HG02885 (cell line): ENCODE results near the gene TBX1.

Experiments used
- ATAC-seq: cut with Tn5 transposase; IDR thresholded peaks from one replicate; pipeline ENCODE4 v1.9.1; 2021; ENCODE audit warnings: mild to moderate bottlenecking; ENCODE audit not compliant: unreplicated experiment, poor library complexity

Gene TBX1

DNA sequence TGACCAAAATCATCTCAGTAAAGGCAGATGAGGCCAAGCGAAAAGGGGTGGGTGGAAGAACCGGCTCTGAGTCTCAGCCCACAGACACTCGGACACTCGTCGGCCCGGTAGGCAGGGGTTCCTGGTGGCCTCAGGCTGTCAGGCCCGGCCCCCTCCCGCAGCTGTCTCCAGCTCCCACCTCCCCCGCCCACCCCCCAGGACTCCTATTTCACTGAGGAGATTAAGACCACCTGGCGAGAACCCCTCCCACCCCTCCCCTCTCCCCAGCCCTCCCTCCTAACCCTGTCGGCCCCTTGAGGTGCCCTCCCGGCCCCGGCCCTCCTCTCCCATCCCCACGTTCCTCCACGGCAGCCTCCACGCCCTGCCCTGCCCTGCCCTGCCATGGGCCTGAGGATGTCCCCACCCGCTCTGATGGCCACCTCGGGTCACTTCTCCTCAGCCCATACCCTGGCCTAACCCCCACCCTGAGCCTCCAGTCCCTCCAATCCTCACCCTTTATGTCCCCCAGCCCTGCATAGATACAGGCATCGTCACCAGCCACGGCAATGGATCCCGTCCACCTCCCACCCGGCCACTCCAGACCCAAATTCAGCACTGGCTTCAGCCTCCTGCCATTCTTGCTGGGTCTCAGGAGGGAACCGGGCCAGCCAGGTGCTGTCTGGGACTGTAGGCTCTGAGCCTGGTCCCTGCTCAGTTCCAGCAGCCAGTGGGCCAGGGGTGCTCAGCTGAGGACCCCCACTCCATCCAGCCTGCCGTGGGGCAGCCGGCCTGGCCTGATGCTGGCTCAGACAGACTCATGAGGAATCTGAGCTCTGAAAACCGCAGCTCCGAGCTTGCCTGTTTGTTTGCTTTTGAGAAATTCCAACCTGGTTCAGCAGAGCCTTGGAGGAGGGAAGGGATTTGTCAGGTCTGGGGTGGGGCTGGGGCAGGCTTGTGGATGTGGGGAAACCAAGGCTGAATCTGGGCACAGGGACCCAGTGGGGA lies 9.8 kb upstream of the TBX1 start:
- ATAC-seq, result no peak

GRCh38 chr22:19751497-19752245 lies 8.9 kb upstream of the TBX1 start:
- ATAC-seq, result no peak

GRCh38 chr22:19753090-19753842 lies 7.3 kb upstream of the TBX1 start:
- no peak for ATAC-seq

GRCh38 chr22:19753996-19754700 lies 6.4 kb upstream of the TBX1 start:
- ATAC-seq, result no peak

- ATAC-seq, result no peak
Measured at GRCh38 chr22:19754701-19755144, 5.9 kb upstream of the TBX1 start.

DNA sequence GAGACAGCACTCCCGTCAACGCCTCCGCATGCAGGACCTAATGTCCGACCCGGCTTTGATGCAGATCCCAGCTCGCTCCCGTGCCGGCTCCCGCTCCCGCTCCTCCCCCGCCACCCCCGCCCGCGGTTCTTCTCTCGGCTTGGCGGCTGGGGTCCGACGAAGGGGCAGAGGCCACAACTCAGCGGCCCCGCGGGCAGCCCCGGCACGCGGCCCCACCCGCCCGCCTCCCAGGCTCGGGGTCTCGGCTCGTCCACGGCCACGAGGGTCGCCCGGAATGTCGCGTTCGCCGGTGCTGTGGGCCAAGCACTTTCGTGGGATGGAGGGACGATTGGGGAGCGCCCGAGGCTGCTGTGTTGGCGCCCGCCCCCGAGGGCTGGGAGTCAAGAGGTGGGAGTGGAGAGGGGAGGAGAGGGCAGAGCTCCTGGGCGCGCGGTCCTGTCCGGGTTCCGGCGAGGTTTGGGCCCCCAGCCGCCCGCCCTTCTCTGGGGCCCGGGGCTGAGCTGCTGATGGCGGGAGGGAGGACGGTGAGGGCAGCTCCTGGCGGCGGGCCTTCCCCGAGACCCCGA lies 5.3 kb upstream of the TBX1 start:
- ATAC-seq, result no peak

GRCh38 chr22:19755722-19756287 lies 4.8 kb upstream of the TBX1 start:
- ATAC-seq, result no peak

DNA sequence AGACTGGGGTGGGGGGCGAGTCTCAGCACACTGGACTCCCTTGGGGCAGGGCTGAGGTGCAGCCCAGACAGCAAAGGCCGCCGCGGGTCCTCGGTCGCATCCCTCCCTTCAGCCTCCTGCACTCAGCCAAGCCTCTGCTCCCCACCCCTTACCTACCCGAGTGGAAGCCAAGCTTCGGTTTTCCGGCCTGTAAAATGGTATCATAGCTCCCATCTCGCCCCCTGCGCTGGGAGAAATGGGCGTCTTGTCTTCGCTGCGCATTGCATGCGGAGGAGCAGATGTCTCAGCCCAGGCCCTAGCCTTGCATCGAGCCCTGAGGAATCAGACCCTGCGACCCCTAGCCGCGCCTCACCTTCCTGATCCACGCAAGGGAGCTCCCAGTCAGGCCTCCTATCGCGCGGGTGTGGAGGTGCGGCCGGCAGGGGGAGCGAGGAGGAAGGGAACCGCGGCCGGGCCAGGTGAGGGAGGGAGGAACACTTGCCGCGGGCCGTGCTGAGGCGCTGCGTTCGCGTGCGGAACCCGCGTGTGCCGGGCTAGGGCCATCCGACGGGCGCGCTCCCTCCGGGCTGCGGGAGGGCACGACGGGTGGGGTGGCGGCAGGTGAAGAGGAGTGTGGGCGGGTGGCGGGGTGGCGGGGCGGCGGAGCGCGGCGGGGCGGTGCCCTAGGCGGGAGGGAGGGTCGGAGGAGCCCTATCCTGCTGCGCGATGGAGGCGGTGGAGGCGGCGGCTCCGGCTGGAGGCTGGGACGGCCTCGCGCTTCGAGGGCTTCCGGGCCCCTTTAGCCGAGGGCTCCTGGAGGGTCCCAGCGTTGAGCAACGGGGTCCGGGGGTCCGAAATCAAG lies 4.1 kb upstream of the TBX1 start:
- no peak for ATAC-seq

DNA sequence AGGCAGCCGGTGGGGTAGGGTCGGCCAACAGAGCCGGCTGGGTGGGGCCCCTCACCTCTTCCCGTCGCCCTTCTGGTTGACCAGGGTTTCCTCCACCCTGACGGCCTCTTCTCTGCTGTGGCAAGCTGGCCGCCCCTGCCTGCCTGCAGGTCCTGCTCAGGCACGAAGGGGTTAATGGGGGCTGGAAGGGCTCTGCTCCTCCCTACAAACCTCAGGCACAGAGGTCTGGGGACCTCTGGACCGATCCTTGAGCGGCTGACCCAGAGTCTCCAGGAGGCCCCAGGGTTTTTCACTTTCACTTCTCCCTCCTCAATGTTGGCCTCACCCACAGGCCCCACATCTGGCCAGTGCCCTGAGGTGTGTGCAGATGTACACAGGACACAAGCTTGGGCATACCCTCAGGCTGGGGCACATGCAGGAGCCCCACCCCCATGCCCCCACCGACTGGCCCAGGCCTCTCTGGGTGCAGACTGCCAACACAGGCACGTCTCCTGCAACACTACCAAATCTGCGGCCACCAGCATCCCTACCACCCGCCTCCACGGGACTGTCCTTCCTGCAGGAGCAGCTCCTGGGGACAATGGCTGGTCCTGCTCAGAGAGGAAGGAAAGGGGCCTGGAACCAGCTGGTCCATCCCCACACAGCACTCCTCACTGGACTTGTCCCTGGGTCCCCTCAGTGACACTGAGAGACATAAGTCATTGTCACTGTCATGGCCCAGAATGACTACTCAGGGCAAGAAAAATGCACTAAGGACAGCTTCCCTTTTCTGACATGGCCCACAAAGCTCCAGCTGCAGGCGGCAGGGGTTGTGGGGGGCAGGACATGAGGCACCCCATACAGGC lies 3.2 kb upstream of the TBX1 start:
- ATAC-seq, result no peak

DNA sequence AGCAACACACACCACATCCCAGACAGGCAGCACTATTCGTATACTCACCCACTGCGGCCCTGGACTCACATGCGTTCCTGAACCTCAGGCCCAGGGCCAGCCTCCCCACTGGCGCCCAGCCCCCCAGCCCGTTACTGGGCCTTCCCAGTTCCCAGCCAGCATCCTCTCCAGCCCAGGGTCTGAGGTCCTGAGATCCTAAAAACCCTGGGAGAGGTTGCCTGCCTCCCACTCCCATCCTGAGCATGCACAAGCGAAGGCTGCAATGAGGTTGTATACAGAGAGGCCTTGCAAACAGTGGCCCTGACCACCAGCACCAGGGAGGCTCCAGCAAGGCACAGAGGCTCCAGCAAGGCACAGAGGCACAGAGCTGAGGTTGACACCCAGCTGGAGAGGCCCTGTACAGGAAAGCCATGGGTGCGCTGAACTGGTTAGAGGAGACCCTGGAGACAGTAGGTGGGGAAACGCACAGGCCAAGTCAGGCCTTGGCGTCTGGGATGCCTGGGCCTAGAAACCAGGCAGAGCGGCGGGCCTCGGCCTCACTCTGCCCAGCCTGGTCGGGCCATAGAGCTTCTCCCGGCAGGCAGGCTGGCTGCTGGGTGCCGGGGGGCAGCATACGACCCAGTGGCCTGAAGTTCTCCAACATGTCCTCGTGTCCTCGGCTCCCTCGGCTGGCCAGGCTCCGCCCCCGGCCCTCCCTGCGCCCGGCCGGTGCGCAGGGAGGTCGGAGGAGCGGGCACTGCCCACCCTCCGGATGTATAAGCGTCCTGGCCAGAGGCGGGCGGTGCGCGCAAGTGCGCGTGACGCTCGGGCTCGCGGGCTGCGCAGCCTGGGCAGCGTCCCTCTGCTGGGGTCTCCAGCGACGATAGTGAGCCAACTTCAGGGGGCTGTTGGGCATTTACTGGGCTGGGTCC lies 2.3 kb upstream of the TBX1 start:
- ATAC-seq, result no peak

GRCh38 chr22:19758896-19759426 lies 1.6 kb upstream of the TBX1 start:
- ATAC-seq, result no peak

GRCh38 chr22:19759427-19760057 lies 1.0 kb upstream of the TBX1 start:
- ATAC-seq, result no peak

- no peak for ATAC-seq
Measured at GRCh38 chr22:19760951-19761724, 560 bp downstream of the TBX1 start.

- ATAC-seq, result no peak
Measured at GRCh38 chr22:19761725-19762567, 1.4 kb downstream of the TBX1 start.
